Activated CD4-positive, alpha-beta T cell treated with anti-CD3 and anti-CD28 coated beads for 36 hours (primary cell): Measurements from ENCODE around the gene OXCT1. TPM values are rescaled to one million over a fixed set of nuclear protein-coding genes. Genes with fewer than 3 reads are reported as not detected.
"Not testable (repeated sequence)": the region's sequence is repeated elsewhere in the genome, so short reads cannot be mapped to it uniquely, and the experiment has no call there.

ENCODE experiments used
- ATAC-seq: fragments of 200-7000 bp; cut with Tn5 transposase; one replicate; pipeline ENCODE4 v1.10.0; 2021; ENCODE audit warnings: mild to moderate bottlenecking, moderate library complexity
- CTCF ChIA-PET: fragments of 350-600 bp; sonication (Branson Sonifier 250); formaldehyde crosslinking; loops from one replicate; lab custom pipeline; 2021; ENCODE audit warnings: antibody characterized with exemption; lab: Charles Lee
- POLR2A ChIA-PET: fragments of 350-600 bp; sonication (Branson Sonifier 250); formaldehyde crosslinking; loops from one replicate; lab custom pipeline; 2021; ENCODE audit warnings: antibody characterized with exemption, inconsistent platforms; lab: Charles Lee
- DNase-seq: peaks from one replicate; pipeline ENCODE4 v3.0.0-alpha.2; 2020
- H3K27ac Mint-ChIP-seq: one replicate; pipeline ENCODE4 v1.8.0; 2021; ENCODE audit warnings: mixed read lengths
- H3K27me3 Mint-ChIP-seq: one replicate; pipeline ENCODE4 v1.8.0; 2021; ENCODE audit warnings: mixed read lengths
- H3K36me3 Mint-ChIP-seq: one replicate; pipeline ENCODE4 v1.8.0; 2021; ENCODE audit warnings: low read depth, mixed read lengths
- H3K4me1 Mint-ChIP-seq: one replicate; pipeline ENCODE4 v1.8.0; 2021; ENCODE audit warnings: mixed read lengths
- H3K4me3 Mint-ChIP-seq: one replicate; pipeline ENCODE4 v1.8.0; 2021; ENCODE audit warnings: mild to moderate bottlenecking, moderate library complexity, mixed read lengths
- H3K9me3 Mint-ChIP-seq: one replicate; pipeline ENCODE4 v1.8.0; 2021; ENCODE audit warnings: low read depth, mixed read lengths
- intact Hi-C, 2 experiments: fragments of 100-400 bp; cut with DNase I in 1 of 2; cut with micrococcal nuclease in 1 of 2; formaldehyde crosslinking; loops; one replicate each; pipeline versions ENCODE4 v1.14.2 to v1.15.1; 2022 to 2024; cut with DNase I, micrococcal nuclease
- total RNA-seq, 2 experiments: library from RNA; stranded (reverse); gene quantifications; one replicate each; pipeline ENCODE4 v1.2.3, GENCODE V29; 2021

Gene OXCT1
- total RNA-seq, 2 experiments from 2014 or later, result 70.3 to 91.4 TPM

DNA sequence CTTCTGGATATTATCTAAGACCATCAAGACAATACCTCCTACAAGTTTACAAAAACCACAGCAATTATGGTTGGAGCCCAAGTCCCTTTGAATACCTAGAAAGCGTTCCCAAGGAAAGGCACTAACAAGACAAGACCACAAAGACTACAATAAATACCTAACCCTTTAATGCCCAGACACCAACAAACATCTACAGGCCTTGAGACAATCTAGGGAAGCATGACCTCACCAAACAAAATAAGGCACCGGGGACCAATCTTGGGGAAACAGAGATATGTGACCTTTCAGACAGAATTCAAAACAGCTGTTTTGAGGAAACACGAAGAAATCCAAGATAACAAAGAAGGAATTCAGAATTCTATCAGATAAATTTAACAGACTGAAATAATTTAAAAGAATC lies 37.8 kb downstream of the OXCT1 start:
- Mint-ChIP-seq H3K27ac (no peak overlapping the region), H3K27me3 (no peaks in the 10 kb centered on the region), H3K4me3 (no peak overlapping the region), H3K9me3 (no peaks in the 10 kb centered on the region), H3K36me3 (peaks cover 69% of the 10 kb centered on the region), H3K4me1 (peaks cover 39% of the 10 kb centered on the region)
- ATAC-seq, result no peak
- intact Hi-C loops, result no loop called here
- no peak for DNase-seq
- CTCF ChIA-PET, result interaction anchor here (0.8 to 2.4 kb wide), 2 partner anchors 11 to 94 kb away, joined by 6 to 11 read pairs; no protein-coding TSS in a partner anchor
- POLR2A ChIA-PET, result no interaction called here

DNA sequence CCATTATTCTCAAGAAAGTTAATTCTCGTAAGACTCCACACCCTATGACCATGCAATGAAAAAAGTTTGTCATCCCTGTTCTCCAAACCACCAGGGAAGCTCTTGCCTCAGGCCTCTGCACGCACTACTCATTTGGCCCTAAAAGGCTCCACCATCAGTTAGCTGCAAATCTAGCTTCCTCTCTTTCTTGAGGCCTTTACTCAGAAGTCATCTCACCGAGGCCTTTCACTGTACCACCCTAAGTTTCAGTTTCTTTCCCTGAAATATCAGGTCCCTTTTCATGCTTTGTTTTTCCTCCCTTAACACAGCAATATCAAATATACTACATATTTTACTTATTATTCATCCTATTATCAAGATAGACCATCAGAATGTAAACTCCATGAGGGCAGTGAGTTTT lies 39.1 kb downstream of the OXCT1 start:
- H3K4me1 Mint-ChIP-seq, result peaks cover 31% of the 10 kb centered on the region
- H3K4me3 Mint-ChIP-seq, result no peak overlapping the region
- peaks cover 73% of the 10 kb centered on the region for H3K36me3 Mint-ChIP-seq
- no peaks in the 10 kb centered on the region for H3K27me3 Mint-ChIP-seq
- ATAC-seq, result no peak
- intact Hi-C loops, result no loop called here
- ChIA-PET CTCF (interaction anchor here (1.2 to 1.3 kb wide), 2 partner anchors 13 to 69 kb away, joined by 3 to 6 read pairs; no protein-coding TSS in a partner anchor), POLR2A (no interaction called here)
- H3K27ac Mint-ChIP-seq, result no peak overlapping the region
- DNase-seq, result no peak
- no peaks in the 10 kb centered on the region for H3K9me3 Mint-ChIP-seq

DNA sequence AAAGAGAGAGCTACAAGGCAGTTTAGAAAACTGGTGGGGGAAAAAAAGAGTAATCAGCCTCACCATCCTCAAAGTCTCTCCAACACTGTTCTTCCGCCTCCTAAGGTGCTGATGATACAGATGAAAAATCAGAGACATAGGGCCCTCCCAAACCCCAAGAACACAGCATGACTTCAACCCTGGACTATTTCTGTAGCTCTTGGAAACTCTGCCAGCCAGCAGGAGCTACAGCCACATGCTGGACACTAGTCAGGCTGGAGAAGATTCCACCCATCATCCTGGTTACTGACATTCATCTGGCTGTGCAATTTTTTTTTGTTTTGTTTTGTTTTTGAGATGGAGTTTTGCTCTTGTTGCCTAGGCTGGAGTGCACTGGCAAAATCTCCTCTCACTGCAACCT lies 42.4 kb downstream of the OXCT1 start:
- intact Hi-C loops, result no loop called here
- no peak for DNase-seq
- POLR2A ChIA-PET, result no interaction called here
- CTCF ChIA-PET, result interaction anchor here (2.4 kb wide), 1 partner anchor 15 kb away, joined by 15 read pairs; no protein-coding TSS in a partner anchor
- Mint-ChIP-seq H3K4me3 (no peak overlapping the region), H3K27me3 (no peaks in the 10 kb centered on the region), H3K4me1 (peaks cover 10% of the 10 kb centered on the region), H3K9me3 (no peaks in the 10 kb centered on the region), H3K36me3 (peaks cover 68% of the 10 kb centered on the region), H3K27ac (no peak overlapping the region)
- ATAC-seq, result no peak

GRCh38 chr5:41822036-41822435 lies 48.2 kb downstream of the OXCT1 start:
- Mint-ChIP-seq H3K27me3 (no peaks in the 10 kb centered on the region), H3K9me3 (no peaks in the 10 kb centered on the region), H3K4me1 (peaks cover 9% of the 10 kb centered on the region), H3K27ac (no peak overlapping the region), H3K36me3 (peaks cover 53% of the 10 kb centered on the region), H3K4me3 (no peak overlapping the region)
- ATAC-seq (no peak), DNase-seq (no peak)
- intact Hi-C loops, result no loop called here
- ChIA-PET CTCF (no interaction called here), POLR2A (no interaction called here)

DNA sequence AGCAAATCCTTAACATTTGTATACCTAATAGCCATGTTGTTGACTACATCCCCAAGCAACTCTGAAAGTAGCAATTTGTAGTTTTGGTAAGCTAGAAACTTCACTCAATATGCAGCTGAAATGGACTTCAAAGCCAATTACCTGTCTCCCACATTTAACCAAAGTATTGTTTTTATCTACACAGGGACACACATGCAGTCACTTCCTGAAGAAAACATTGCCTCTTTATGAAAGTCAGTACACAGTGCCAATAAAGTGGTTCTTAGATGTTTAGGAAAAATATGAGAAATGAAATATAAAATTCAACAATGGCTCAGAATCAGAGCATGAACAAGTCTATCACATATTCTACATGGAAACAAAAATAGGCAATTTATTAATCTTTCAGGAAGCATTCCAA lies 49.2 kb downstream of the OXCT1 start:
- intact Hi-C loops, result no loop called here
- DNase-seq (no peak), ATAC-seq (no peak)
- H3K36me3 Mint-ChIP-seq, result peaks cover 47% of the 10 kb centered on the region
- H3K27me3 Mint-ChIP-seq, result no peaks in the 10 kb centered on the region
- H3K4me3 Mint-ChIP-seq, result no peak overlapping the region
- CTCF ChIA-PET, result no interaction called here
- no peaks in the 10 kb centered on the region for H3K9me3 Mint-ChIP-seq
- H3K4me1 Mint-ChIP-seq, result peaks cover 15% of the 10 kb centered on the region
- POLR2A ChIA-PET, result no interaction called here
- no peak overlapping the region for H3K27ac Mint-ChIP-seq

GRCh38 chr5:41820150-41820549 lies 50.1 kb downstream of the OXCT1 start:
- Mint-ChIP-seq H3K27ac (no peak overlapping the region), H3K36me3 (peaks cover 41% of the 10 kb centered on the region), H3K9me3 (no peaks in the 10 kb centered on the region), H3K4me1 (peaks cover 15% of the 10 kb centered on the region), H3K27me3 (no peaks in the 10 kb centered on the region), H3K4me3 (no peak overlapping the region)
- intact Hi-C loops, result no loop called here
- ATAC-seq, result no peak
- ChIA-PET POLR2A (interaction anchor here (0.7 kb wide), 1 partner anchor 55 kb away, joined by 7 read pairs; no protein-coding TSS in a partner anchor), CTCF (no interaction called here)
- DNase-seq, result no peak

- CTCF ChIA-PET, result interaction anchor here (1.6 kb wide), 1 partner anchor 39 kb away, joined by 5 read pairs; no protein-coding TSS in a partner anchor
- POLR2A ChIA-PET, result no interaction called here
- Mint-ChIP-seq H3K27ac (no peak overlapping the region), H3K4me3 (no peak overlapping the region), H3K27me3 (no peaks in the 10 kb centered on the region), H3K36me3 (peaks cover 29% of the 10 kb centered on the region), H3K4me1 (peaks cover 17% of the 10 kb centered on the region), H3K9me3 (no peaks in the 10 kb centered on the region)
- intact Hi-C loops, result no loop called here
- ATAC-seq (no peak), DNase-seq (no peak)
Observed at GRCh38 chr5:41817625-41818301, 52.5 kb downstream of the OXCT1 start.

GRCh38 chr5:41815663-41816229 lies 54.5 kb downstream of the OXCT1 start:
- intact Hi-C loops, result no loop called here
- Mint-ChIP-seq H3K27me3 (no peaks in the 10 kb centered on the region), H3K27ac (no peak overlapping the region), H3K9me3 (no peaks in the 10 kb centered on the region), H3K4me1 (peaks cover 33% of the 10 kb centered on the region), H3K4me3 (no peak overlapping the region), H3K36me3 (peaks cover 27% of the 10 kb centered on the region)
- ATAC-seq, result no peak
- ChIA-PET CTCF (interaction anchor here (1.1 to 1.8 kb wide), 2 partner anchors 9 to 28 kb away, joined by 4 read pairs; no protein-coding TSS in a partner anchor), POLR2A (no interaction called here)
- no peak for DNase-seq

- no peak for ATAC-seq
- Mint-ChIP-seq H3K27ac (no peak overlapping the region), H3K27me3 (no peaks in the 10 kb centered on the region), H3K36me3 (peaks cover 27% of the 10 kb centered on the region), H3K9me3 (no peaks in the 10 kb centered on the region), H3K4me1 (peaks cover 38% of the 10 kb centered on the region), H3K4me3 (no peak overlapping the region)
- intact Hi-C loops, result no loop called here
- no peak for DNase-seq
- ChIA-PET CTCF (interaction anchor here (1.1 to 1.8 kb wide), 5 partner anchors 9 to 41 kb away, joined by 3 to 7 read pairs (median 4); no protein-coding TSS in a partner anchor), POLR2A (no interaction called here)
Observed at GRCh38 chr5:41815261-41815660, 55.0 kb downstream of the OXCT1 start.

- CTCF ChIA-PET, result interaction anchor here (1.5 to 1.8 kb wide), 4 partner anchors 10 to 42 kb away, joined by 3 to 7 read pairs (median 6); no protein-coding TSS in a partner anchor
- Mint-ChIP-seq H3K4me1 (peaks cover 47% of the 10 kb centered on the region), H3K36me3 (peaks cover 29% of the 10 kb centered on the region)
- ATAC-seq, H3K27ac Mint-ChIP-seq, H3K4me3 Mint-ChIP-seq, H3K27me3 Mint-ChIP-seq, POLR2A ChIA-PET, H3K9me3 Mint-ChIP-seq, intact Hi-C loops, DNase-seq: not testable (repeated sequence)
Observed at GRCh38 chr5:41814306-41814705, 55.9 kb downstream of the OXCT1 start.

GRCh38 chr5:41812156-41812555 lies 58.1 kb downstream of the OXCT1 start:
- no peaks in the 10 kb centered on the region for H3K9me3 Mint-ChIP-seq
- no peaks in the 10 kb centered on the region for H3K27me3 Mint-ChIP-seq
- intact Hi-C loops, result no loop called here
- peaks cover 41% of the 10 kb centered on the region for H3K4me1 Mint-ChIP-seq
- DNase-seq (no peak), ATAC-seq (no peak)
- H3K4me3 Mint-ChIP-seq, result no peak overlapping the region
- POLR2A ChIA-PET, result no interaction called here
- CTCF ChIA-PET, result interaction anchor here (1.1 kb wide), 1 partner anchor 25 kb away, joined by 4 read pairs; no protein-coding TSS in a partner anchor
- peaks cover 28% of the 10 kb centered on the region for H3K36me3 Mint-ChIP-seq
- no peak overlapping the region for H3K27ac Mint-ChIP-seq
